GM18517 (cell line): Measurements from ENCODE around the gene ZFYVE28.

Source experiments
- ATAC-seq: cut with Tn5 transposase; IDR thresholded peaks from one replicate; pipeline ENCODE4 v1.9.1; 2021; ENCODE audit warnings: mild to moderate bottlenecking, moderate library complexity; ENCODE audit not compliant: unreplicated experiment

Gene ZFYVE28

GRCh38 chr4:2264481-2265041, 153.9 kb downstream of the ZFYVE28 start:
- no peak for ATAC-seq

- ATAC-seq = no peak
Measured at GRCh38 chr4:2263926-2264321, 154.5 kb downstream of the ZFYVE28 start.

- ATAC-seq = no peak
Measured at GRCh38 chr4:2262944-2263250, 155.5 kb downstream of the ZFYVE28 start.

- ATAC-seq = peak; percentile 95
Measured at GRCh38 chr4:2262145-2262943, 156.1 kb downstream of the ZFYVE28 start.

- ATAC-seq = no peak
Measured at GRCh38 chr4:2261853-2262144, 156.6 kb downstream of the ZFYVE28 start, which contains the start of gene MXD4. MXD4 (minus strand) TSS chr4:2262109; CDS start chr4:2261980, 129 bp downstream.

- ATAC-seq = no peak
Measured at GRCh38 chr4:2261110-2261852, 157.2 kb downstream of the ZFYVE28 start.

- no peak for ATAC-seq
Measured at GRCh38 chr4:2260344-2261109, 157.9 kb downstream of the ZFYVE28 start.

- ATAC-seq = no peak
Measured at GRCh38 chr4:2259541-2260343, 158.7 kb downstream of the ZFYVE28 start.

GRCh38 chr4:2259036-2259540, 159.4 kb downstream of the ZFYVE28 start:
- ATAC-seq = no peak

- ATAC-seq = no peak
Measured at GRCh38 chr4:2258091-2259035, 160.1 kb downstream of the ZFYVE28 start.

GRCh38 chr4:2257361-2258081, 160.9 kb downstream of the ZFYVE28 start:
- no peak for ATAC-seq

- ATAC-seq = no peak
Measured at GRCh38 chr4:2256781-2257191, 161.7 kb downstream of the ZFYVE28 start.

- no peak for ATAC-seq
Measured at GRCh38 chr4:2256156-2256731, 162.2 kb downstream of the ZFYVE28 start.

GRCh38 chr4:2255501-2256155, 162.8 kb downstream of the ZFYVE28 start:
- no peak for ATAC-seq

- ATAC-seq = no peak
Measured at GRCh38 chr4:2254665-2255500, 163.6 kb downstream of the ZFYVE28 start.

GRCh38 chr4:2253160-2254084, 165.0 kb downstream of the ZFYVE28 start:
- no peak for ATAC-seq
